ENCODE data around the gene RBM20.

- TF ChIP-seq EZH2 (IDR thresholded peaks at IDR 0.05; ENCODE audit: borderline replicate concordance) (no peak), CTCF (IDR thresholded peaks at IDR 0.05; ENCODE audit: poor library complexity) (no peak)
Observed at GRCh38 chr10:110808615-110809014, 164.5 kb downstream of the RBM20 start.

All from hepatocyte (in vitro differentiated cells).